ENCODE results near the gene ADO. TPM values are rescaled to one million over a fixed set of nuclear protein-coding genes. Genes with fewer than 3 reads are reported as not detected.

ADO gene
- total and polyA plus RNA-seq, 9 of the 15 experiments (the other 6 are each of a cell fraction or from before 2014, with no cell fraction given) = 3.0 to 20.0 (median 16.1) TPM

- no peak for TF ChIP-seq XRCC4 (IDR thresholded peaks at IDR 0.05; ENCODE audit: extremely low read depth, insufficient read depth, insufficient read length)
- TF ChIP-seq RBM15 (IDR thresholded peaks at IDR 0.05; ENCODE audit: insufficient read depth, low read length) = no peak
- TF ChIP-seq ZSCAN32 (CRISPR knock-in tag; IDR thresholded peaks at IDR 0.05) = no peak
- no peak for TF ChIP-seq CLOCK (CRISPR knock-in tag; IDR thresholded peaks at IDR 0.05; ENCODE audit: borderline replicate concordance)
- TF ChIP-seq MBD1 (CRISPR knock-in tag; IDR thresholded peaks at IDR 0.05) = 0 out of 2 replicates have a peak, but pooled peaks have one; percentile 47
- no peak for TF ChIP-seq PTRF (tag; IDR thresholded peaks at IDR 0.05)
- TF ChIP-seq GABPA (tag; conservative IDR thresholded peaks at IDR 0.05; ENCODE audit: low read depth) = no peak
- no peak for TF ChIP-seq ZNF77 (CRISPR knock-in tag; IDR thresholded peaks at IDR 0.05)
- TF ChIP-seq SETDB1 (IDR thresholded peaks at IDR 0.05; ENCODE audit: low read length) = no peak
- TF ChIP-seq FOXK2 (conservative IDR thresholded peaks at IDR 0.05 in 1 of 2, IDR thresholded peaks at IDR 0.05 in 1 of 2; ENCODE audit: low read depth in 2 of 2) = no peak
- no peak for TF ChIP-seq U2AF1 (optimal IDR thresholded peaks at IDR 0.05; ENCODE audit: low read depth, low read length)
- peak; percentile 80; the same call in 1 of the 2 replicates for TF ChIP-seq RB1 (IDR thresholded peaks at IDR 0.05; ENCODE audit: low read depth)
- no peak for TF ChIP-seq ZNF239 (CRISPR knock-in tag; IDR thresholded peaks at IDR 0.05)
- TF ChIP-seq EWSR1 (IDR thresholded peaks at IDR 0.05; ENCODE audit: borderline replicate concordance, low read depth, partially characterized antibody) = no peak
- TF ChIP-seq SP2 (IDR thresholded peaks at IDR 0.05; ENCODE audit: extremely low read depth, low read depth, low read length, poor library complexity, severe bottlenecking) = no peak
- no peak for TF ChIP-seq GTF3C2 (IDR thresholded peaks at IDR 0.05; ENCODE audit: borderline replicate concordance, extremely low read depth, insufficient read length)
- TF ChIP-seq CCNT2 (IDR thresholded peaks at IDR 0.05; ENCODE audit: borderline replicate concordance, extremely low read depth, insufficient read length, low read depth, low read length) = no peak
- TF ChIP-seq NRF1 (conservative IDR thresholded peaks at IDR 0.05 in 1 of 2, IDR thresholded peaks at IDR 0.05 in 1 of 2) = peak; percentile 53 to 67
- TF ChIP-seq HMG20A (CRISPR knock-in tag; conservative IDR thresholded peaks at IDR 0.05) = no peak
Measured at GRCh38 chr10:62817766-62818425, 13.4 kb downstream of the ADO start (continued).

Data from K562 (cell line).